NCI-H1105 (cell line): Measurements from ENCODE around the gene SBF1.

Experiments
- DNase-seq: peaks from one replicate; lab custom pipeline; 2025; lab: John Stamatoyannopoulos, UW

Gene SBF1

DNA sequence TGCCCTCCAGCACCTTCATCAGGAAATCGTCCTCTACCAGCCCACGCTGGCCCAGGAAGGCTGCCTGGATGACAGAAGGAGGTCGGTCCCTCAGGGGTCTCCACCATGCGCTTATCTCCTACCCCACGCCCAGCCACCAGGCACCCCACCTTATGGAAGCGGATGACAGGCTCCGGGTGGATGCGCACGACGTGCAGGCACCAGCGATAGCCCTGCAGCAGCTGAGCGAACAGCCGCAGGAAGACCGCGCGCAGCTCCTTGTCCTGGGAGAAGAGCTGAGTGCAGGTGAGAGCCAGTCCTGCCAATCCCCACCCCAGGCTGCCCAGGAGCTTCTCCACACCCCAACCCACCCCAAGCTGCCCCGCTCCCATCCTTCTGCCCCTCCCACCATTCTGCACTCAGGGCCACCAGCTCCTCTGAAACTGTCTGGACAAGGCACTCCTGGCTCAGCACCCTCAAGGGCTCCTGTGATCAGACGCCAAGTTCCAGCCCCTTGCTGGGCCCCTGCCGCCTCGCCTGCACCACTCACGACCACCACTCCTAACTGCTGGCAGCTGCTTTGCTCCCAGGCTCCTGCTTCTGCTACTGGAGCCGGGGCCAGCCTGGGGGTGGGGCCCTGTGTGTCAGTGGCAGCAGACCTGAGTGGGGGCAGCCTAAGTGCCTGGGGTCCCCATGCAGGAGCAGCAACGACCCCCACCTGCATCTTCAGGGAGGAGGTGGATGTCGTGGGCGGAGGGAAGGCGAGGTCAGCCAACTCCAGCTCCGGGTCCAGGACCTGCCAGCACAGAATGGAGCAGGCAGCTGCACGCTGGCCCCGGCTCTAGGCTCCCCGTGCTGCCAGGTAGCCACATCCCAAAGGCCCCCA lies 9.5 kb downstream of the SBF1 start:
- no peak for DNase-seq

DNA sequence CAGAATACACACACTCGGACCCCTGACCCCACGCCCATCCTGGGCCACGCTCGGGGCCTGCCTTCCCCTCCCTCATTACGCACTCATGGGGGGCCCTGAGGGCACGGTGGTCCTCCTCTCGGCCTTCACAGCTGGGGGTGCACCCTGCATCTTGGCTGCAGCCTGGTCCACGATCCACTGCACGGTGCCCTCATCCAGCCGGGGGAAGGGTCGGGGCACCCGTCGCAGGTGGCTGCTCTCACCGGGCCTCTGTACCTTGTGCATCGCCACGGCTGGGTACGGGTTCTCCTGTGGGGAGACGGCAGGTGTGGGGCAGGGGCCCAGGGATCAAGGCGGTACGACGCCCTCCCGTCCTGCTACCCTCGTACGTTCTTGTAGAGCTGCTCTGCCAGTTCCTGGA lies 10.4 kb downstream of the SBF1 start:
- DNase-seq, result no peak

DNA sequence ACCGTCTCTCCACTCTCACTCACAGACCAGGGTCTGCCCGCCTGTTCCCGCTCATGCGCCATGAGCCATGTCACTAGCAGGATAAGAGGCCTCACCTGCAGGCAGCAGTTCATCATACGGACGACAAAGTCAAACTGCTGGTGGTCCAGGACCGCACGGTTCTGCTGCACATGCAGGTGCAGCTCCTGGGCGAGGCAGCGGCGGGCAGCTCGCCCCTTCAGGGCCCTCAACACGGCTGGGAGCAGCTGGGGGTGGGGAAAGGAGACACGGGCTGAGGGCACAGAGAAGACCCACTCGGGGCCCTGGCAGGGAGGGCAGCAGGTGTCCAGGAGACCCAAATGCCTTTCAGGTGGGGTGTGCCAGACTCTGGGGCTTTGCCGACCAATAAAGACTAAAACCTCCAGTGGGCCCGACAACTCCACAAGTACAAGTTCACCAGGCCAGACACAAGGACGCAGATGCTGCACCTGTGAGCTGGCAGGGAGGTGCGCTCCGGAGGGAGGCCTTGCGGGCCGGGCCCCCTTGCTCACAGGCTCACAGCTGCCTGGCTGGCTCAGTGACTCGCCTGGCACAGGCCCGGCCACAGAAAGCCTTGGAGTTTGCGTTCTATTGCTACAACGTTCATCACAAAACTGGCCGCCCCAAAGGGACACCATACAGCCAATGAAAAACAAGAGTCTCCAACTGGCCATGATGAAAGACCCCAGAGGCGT lies 11.5 kb downstream of the SBF1 start:
- no peak for DNase-seq

DNA sequence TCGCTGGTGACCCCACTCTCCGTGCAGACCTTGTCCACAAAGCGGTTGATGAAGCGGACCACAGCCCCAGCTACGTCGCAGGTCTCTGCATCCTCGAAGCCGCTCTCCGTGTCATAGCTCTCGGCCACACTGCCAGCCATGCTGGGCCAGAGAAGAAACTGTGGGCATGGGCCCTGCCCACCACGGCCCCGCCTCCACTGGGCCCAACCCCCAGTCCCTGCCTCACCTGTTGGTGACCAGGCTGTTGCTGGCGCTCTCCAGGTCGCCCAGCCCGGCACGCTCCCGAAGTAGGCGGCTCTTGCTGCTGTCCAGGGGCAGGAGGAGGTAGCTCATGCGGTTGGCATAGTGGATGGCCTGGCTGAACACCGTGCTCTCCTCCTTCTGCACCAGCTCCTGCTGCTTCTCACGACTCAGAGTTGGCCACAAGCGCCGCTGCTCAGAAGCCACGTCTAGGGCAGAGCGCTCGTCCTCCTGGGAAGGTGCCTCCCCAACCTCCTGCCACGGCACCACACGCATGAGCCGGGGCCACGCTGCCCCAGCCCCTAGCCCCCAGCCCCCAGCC lies 12.8 kb downstream of the SBF1 start:
- no peak for DNase-seq

DNA sequence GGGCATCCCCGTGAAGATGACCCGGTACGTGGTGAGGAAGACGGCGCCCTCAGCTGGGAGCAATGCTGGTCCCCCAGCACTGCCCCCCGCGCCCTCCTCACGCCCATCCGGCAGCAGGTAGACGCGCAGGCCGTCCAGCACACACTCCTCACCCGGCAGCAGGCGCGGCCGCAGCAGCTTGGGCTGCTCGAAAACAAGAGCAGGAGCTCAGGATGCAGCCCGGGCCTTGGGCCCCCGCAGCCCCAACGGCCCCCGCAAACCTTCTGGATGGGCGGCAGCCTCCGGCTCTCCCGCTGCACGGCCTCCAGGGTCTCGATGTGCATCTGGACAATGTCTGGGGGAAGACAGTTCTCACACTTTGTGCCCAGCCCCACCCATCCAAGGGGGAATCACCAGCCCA lies 13.3 kb downstream of the SBF1 start:
- DNase-seq, result no peak

DNA sequence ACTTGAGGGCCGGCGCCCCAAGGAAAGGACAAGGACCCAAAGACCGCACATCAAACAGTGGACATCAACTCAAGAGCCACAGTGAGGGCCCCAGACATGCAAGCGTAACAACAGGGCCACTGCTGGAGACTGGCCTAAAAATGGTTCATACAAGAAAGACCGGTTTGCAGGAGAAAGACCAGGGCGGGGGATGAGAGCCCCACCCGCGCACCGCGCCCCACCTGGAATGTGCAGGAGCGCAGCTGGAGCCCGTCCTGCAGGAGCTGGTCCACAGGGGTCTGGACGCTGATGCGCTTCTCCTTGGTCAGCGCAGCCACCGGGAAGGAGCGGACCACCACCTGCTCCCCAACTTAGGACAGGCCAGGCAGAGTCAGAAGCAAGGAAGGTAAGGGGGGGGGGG lies 13.9 kb downstream of the SBF1 start:
- no peak for DNase-seq

DNA sequence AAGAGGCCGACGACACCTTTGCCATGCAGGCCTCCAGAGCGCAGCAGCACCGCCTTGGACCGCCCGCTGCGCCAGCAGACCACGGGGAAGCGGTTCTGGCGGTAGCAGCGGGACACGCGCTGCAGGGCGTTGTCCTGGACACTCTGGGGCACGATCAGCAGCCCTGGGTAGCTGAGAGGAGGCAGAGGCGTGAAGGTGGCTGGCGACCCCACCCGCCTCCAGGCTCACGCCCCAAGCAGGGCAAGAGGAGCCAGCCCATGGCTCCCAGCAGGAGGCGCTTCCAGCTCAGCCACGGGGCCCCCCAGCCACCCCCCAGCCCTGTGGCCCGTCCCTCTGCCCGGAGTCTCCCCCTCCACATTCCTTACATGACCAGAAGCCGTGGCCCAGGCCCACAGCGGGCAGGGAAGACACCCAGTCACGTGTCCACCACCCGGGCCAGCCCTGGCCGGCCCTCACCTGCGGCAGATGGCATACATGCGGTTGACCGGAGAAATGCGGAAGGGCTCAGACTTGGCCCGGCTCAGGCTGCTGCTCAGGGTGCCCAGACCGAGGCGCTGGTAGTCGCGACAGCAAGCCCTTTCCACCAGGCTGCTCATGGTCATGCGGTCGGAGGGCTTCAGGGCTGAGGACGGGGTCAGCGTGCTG lies 15.2 kb downstream of the SBF1 start:
- DNase-seq, result no peak

DNA sequence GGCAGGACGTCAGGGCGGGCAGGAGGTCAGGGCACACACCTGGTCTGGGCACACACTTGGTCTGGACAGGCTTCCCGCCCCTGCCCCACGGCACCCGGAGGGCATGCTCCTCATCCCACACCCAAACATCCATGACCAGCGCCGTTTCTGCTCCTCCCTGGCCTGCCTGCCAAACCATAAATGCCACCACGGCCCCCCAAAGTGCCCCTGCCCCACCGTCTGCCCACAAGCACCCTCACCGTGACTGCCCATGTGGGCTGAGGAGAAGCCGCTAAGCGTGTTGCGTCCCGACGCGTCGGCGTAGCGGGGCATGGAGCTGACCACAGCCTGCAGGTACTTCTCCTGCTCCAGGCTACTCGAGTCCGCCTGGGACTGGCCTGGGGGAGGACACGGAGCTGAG lies 15.8 kb downstream of the SBF1 start:
- no peak for DNase-seq

DNA sequence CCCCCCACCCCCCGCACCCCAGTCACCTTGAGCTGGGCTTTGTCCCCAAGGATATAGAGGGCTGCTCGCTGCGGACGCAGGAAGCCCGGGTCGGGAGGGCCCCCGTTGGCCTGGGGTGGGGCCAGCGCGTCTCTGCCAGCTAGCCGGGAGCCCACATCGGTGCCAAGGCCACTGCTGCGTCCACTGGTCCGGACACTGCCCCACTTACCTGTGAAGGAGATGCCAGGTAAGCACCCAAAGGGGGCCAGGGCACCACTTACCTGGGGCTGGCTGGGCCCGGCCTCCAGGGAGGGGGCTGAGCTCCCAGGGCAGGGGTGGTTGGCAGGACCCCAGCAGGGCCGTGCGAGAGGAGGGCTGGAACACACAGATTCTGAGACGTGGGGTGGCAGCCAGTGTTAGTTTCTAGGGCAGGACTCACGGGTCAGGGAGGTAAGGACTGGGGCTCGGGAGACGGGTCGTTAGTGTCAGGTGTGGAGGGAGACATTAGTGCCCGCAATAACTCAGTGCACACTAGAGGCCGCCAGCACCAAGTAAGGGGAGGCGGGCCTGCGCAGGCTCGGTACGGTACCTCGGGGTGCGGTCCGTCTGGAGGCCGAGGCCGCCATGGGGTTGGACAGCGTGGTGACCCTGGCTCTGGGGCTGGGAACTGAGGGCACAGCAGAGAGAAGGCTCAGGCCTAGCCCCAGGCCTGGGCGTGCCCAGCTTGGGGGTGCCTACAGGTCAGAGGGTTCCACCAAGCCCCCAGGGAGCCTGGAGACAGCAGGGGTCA lies 18.2 kb downstream of the SBF1 start:
- DNase-seq, result no peak

DNA sequence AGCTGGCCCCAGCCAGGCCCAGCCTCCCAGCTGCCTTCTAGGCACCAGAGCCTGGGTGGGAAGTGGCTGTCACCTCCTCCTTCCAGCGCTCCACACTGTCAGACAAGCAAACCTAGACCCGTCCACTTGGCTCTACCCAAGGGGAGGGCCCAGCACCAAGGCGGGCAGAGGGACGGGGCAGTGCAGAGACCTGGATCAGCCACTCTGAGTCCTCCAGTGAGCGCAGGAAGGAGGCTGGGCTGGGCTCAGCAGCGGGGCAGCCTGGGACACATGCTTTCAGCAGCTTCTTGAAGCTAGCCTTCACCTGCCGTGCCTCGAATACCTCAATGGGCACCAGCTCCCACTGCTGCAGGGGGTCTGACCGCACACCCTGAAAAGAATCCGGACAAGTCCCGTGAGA lies 18.8 kb downstream of the SBF1 start:
- DNase-seq, result no peak

DNA sequence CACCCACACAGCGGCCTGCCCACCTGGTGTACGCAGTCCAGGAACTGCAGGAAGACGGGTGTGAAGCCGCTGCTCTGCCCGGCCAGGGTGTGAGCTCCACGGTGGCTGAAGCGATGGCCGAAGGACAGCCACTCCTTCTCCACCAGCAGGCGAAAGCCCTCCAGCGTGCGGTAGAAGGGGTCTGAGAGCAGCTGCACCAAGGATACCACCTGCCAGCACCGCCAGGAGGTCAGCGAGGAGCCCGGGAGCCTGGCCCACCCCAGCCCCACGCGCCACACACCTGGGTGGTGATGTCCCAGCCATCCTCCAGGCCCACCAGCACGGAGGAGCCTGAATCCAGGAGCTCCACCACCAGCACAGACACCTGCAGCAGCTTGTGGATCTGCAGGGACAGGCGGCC lies 19.6 kb downstream of the SBF1 start:
- DNase-seq, result no peak

DNA sequence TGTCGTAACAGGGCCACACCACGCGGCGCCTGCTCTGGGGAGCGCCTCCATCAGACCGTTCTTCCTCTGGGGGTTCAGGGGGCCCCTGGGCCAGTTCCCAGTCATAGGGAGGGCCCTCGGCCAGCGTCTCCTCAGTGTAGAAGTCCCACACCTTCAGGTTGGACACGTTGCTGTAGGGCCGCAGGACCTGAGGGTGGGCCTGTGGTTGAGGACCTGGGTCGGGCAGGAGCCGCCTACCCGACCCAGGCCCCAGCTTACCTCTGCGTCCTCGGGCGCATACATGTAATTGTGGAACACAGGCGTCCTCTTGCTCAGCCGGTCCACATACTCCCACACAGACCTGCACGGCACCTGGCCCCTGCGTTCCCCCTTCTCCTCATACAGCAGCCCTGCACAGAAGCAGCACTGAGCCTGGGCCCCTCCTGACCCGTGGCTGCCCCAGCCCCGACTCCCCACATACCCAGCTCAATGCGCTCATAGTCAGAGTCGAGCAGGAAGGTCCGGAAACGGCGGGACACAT lies 20.2 kb downstream of the SBF1 start:
- no peak for DNase-seq

DNA sequence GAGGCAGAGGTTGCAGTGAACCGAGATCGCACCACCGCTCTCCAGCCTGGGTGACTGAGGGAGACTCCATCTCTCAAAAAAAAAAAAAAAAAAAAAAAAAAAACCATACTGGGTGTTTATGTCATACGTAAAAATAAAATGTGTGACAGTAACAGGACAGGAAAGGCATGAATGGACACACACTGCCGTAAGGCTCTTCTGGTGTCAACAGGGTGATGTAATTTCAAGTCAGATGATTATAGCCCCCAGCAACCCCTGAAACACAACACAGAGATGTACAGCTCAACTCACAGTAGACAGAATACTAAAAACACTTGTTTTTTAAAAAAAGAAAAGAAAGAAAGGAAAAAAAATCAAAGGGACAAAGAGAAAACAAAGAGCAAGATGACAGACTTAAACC lies 22.2 kb downstream of the SBF1 start:
- no peak for DNase-seq

DNA sequence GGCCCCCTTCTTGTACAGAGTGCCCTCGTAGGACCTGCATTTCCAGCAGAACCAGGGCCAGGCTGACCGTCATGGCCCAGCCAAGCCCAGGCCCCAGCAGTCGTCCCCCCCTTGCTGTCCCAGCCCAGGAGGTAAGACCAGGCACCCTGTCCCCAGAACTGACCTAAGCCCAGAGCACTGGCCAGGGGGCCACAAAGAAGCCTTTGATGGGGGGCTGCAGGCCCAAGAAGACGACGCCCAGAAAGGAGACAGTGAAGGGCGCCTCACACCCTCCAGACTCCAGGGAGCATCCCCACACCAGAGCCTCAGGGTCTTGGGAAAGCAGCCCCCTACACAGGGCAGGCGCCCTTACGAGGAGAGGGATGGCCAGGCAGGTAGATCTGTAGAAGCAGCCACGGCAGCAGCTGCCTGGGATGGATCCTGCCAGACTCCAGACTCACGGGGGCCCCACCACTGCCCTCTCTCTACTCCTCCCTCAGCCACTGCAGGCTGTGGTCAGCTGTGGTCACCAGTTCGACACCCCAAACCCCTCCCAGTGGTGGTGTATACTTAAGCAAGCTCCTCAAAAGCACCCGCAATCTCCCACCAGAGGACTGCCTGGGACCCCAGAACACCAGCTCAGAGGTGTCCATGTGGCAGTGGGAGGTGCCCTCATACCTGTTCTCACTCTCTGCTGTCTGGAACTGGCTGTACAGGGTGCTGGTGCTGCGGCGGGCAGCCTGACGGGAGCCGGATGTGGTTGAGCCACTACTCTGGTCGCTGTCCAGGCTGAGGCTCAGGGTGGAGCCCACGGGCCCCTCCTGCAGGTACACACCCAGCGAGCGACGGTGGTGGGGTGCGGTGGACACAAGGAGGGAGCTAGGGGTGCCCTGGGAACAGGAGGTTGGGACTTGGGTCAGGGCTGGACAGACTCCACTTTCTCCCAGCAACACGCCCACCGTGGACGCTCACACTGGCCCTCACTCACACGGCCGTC lies 27.0 kb downstream of the SBF1 start:
- DNase-seq, result no peak

DNA sequence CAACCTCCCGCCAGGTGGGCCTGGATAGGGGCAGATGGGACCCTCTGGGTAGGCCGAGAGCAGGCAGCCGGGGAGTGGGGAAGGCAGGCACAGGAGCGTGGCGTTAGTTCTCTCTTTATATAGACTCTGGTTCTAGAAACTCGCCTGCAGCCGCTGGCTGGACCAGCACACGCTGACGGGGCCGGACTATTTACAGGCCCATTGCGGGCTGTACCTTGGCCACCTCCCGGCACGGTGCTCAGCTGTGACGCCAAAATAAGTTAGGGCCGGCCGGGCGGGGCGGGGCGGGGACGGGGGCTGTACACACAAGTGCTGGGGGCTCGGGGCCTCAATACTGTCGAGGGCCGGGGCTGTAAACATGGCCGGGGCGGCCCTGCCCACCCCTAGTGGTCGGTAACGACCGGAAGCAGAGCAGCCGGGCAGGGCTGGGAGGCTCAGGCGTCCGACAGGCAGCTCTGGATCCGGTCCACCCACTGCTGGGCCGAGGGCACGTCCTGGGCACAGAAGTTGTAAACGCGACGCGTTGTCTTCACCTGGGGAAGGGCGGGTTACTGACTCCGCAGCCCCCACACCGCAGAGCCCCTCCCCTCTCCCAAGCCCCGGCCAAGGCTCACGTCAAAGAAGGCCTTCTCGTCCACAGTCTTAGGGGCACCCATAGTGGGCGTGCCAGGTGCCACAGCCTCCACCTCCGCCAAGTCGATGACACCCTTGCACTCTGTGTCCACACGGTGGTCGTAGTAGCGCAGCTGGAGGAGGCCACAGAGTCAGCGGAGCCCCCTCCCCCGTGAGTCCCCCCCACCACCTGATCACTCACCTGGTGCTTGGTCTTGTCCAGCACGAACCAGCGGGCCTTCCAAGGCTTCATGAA lies 27.9 kb downstream of the SBF1 start:
- no peak for DNase-seq

DNA sequence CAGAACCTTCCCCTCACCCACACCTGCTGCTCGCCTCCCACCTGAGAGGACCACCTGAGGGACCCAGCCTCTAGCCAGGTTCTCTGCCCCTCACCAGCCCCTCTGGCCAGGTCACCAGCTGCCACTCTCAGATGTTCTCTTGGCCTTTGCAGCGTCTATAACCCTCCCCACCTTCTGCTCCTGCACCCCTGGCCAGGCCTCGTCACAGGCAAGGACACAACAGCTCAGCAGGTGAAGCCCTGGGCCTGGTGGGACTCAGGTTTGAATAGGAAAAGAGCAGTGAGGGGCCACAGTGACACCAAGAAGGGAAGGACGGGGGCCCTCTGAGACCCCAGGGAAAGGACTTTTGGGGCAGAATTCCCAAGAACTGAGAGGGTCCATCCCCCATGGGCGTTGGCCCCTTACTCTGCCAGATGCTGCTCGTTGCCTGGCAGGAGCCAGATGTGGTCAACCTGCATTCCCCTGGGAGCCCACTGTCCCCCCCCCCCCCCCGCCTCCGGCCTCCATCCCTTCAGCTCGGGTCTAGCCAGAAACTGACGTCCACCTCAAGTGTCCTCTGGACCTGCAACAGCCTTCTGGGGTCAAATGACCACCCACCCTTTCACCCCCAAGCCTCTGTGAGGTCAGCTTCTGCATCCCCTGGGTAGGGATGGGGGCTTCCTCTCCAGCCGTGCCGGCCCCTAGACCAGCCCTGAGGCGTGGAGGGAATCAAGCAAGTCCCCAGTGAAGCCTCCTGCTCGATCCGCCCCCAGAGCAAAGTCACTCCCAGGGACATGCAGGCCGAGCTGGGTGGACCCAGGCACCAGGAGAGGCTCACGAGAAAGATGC lies 28.7 kb downstream of the SBF1 start:
- no peak for DNase-seq

DNA sequence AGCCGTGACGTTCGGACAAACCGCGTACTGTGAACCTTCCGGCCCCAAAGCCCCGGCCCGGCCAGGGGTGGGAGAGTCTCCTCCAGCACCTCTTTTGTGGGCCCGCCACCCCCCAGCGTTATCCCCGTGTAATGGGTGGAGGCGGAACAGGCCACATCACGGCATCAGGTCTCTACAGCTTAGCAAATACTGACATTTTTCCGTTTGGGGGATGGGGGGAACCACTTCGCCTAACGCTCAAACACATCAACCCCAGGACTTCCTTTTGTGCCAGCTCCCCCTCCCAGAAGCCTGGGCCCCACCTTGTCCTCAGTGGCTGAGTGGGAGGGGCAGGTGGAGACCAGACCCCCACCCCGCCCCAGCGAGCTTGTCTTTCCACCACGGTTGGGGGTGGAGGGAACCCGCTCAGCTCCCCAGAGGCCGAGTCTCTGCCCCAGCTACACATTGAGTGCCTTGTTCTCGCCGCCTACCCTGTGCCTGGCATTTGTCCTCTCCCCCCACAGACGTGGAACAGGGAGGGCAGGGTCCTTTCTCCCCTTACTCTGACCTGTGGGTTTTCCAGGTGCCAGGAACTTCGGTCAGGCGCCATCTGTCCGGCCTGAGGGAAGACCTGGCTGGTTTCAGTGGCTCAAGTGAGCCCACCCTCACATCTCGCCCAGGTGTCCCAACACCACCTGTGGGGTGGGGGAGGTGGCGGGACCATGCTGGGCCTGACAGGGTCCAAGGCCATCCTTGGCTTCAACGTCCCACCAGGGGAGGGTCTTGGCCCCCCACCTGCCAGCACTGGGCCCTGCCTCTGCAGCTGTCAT lies 29.6 kb downstream of the SBF1 start:
- no peak for DNase-seq

DNA sequence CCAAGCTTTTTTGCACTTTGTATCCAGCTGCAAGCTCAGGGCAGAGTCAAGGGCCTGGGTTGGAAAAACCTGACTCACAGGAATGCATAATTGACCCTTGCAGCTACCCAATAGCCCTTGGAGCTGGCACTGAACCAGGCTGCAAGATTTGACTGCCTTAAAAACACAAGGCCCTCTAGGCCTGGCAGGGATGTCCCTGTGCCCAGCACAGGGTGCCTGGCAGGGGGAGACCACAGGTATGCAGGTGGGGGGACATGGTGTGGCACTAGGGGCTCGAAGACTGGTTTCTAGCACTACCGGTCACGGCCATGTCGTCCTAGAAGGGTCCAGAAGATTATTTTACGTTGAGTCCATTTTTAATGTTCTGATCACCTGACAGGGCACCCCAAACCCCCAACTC lies 30.2 kb downstream of the SBF1 start:
- DNase-seq, result no peak
